OCI-LY1 (cell line): Measurements from ENCODE around the gene TTBK1.

Experiments used
- H2AFZ ChIP-seq: fragments of 200-600 bp; sonication (generic), shearing (Covaris generic); 2 replicates; pipeline ENCODE4 v1.6.0; 2014; ENCODE audit warnings: antibody characterized with exemption, mild to moderate bottlenecking, low read length
- H3F3A ChIP-seq: fragments of 200-600 bp; sonication (generic), shearing (Covaris generic); 2 replicates; pipeline ENCODE4 v1.6.0; 2014; ENCODE audit warnings: mild to moderate bottlenecking, antibody characterized with exemption, low read length, moderate library complexity; ENCODE audit not compliant: insufficient read depth
- H3K27ac ChIP-seq: fragments of 200-600 bp; sonication (generic); 2 replicates; pipeline ENCODE4 v1.5.1; 2014; ENCODE audit warnings: low read length, mixed run types, mild to moderate bottlenecking, low read depth; ENCODE audit not compliant: poor library complexity, severe bottlenecking
- H3K27me3 ChIP-seq: fragments of 200-600 bp; sonication (generic); 2 replicates; pipeline ENCODE4 v1.6.0; 2014; ENCODE audit warnings: antibody characterized with exemption, mild to moderate bottlenecking, low read length, moderate library complexity; ENCODE audit not compliant: insufficient read depth
- H3K36me3 ChIP-seq: fragments of 200-600 bp; sonication (generic); 2 replicates; pipeline ENCODE4 v1.6.1; 2014; ENCODE audit warnings: mild to moderate bottlenecking, antibody characterized with exemption, low read length, moderate library complexity, mixed read lengths; ENCODE audit not compliant: insufficient read depth
- H3K4me1 ChIP-seq: fragments of 200-600 bp; sonication (generic); 2 replicates; pipeline ENCODE4 v1.5.1; 2014; ENCODE audit warnings: mild to moderate bottlenecking, low read length, moderate library complexity; ENCODE audit not compliant: insufficient read depth, severe bottlenecking
- H3K4me2 ChIP-seq: fragments of 200-600 bp; sonication (generic), shearing (Covaris generic); 2 replicates; pipeline ENCODE4 v1.6.1; 2014; ENCODE audit warnings: low read length
- H3K4me3 ChIP-seq: fragments of 200-600 bp; sonication (generic); 2 replicates; pipeline ENCODE4 v1.5.1; 2014; ENCODE audit warnings: low read length, low read depth, mild to moderate bottlenecking, mixed read lengths; ENCODE audit not compliant: poor library complexity, severe bottlenecking
- H3K79me2 ChIP-seq: fragments of 200-600 bp; shearing (Covaris generic); 2 replicates; pipeline ENCODE4 v1.6.1; 2016; ENCODE audit warnings: mixed run types, low read length, mixed read lengths; ENCODE audit not compliant: insufficient read depth
- H3K9ac ChIP-seq: fragments of 200-600 bp; sonication (generic), shearing (Covaris generic); 2 replicates; pipeline ENCODE4 v1.6.1; 2014; ENCODE audit warnings: mild to moderate bottlenecking, low read length, mixed read lengths
- H3K9me2 ChIP-seq: fragments of 200-600 bp; sonication (generic), shearing (Covaris generic); 2 replicates; pipeline ENCODE4 v1.6.1; 2014; ENCODE audit warnings: low read depth, mild to moderate bottlenecking, low read length, mixed read lengths
- H3K9me3 ChIP-seq: fragments of 200-600 bp; shearing (Covaris generic); 2 replicates; pipeline ENCODE4 v1.6.1; 2014; ENCODE audit warnings: low read length, mixed read lengths
- H4K20me1 ChIP-seq: fragments of 200-600 bp; sonication (generic), shearing (Covaris generic); 2 replicates; pipeline ENCODE4 v1.6.0; 2016; ENCODE audit warnings: mild to moderate bottlenecking, low read length; ENCODE audit not compliant: insufficient read depth
- EZH2 ChIP-seq: fragments of 200-600 bp; sonication (generic), shearing (Covaris generic); IDR thresholded peaks from 2 replicates; pipeline ENCODE4 v1.8.0; 2017; ENCODE audit warnings: borderline replicate concordance, mixed run types, mild to moderate bottlenecking, antibody characterized with exemption, low read length, moderate library complexity, mixed read lengths
- TF ChIP-seq, protein P1 (sequence below): fragments of 200-600 bp; sonication (generic), shearing (Covaris generic); IDR thresholded peaks from 2 replicates; pipeline ENCODE4 v1.5.1; 2017; ENCODE audit warnings: mild to moderate bottlenecking, antibody characterized with exemption, low read length, moderate library complexity, mixed read lengths

Gene TTBK1

DNA sequence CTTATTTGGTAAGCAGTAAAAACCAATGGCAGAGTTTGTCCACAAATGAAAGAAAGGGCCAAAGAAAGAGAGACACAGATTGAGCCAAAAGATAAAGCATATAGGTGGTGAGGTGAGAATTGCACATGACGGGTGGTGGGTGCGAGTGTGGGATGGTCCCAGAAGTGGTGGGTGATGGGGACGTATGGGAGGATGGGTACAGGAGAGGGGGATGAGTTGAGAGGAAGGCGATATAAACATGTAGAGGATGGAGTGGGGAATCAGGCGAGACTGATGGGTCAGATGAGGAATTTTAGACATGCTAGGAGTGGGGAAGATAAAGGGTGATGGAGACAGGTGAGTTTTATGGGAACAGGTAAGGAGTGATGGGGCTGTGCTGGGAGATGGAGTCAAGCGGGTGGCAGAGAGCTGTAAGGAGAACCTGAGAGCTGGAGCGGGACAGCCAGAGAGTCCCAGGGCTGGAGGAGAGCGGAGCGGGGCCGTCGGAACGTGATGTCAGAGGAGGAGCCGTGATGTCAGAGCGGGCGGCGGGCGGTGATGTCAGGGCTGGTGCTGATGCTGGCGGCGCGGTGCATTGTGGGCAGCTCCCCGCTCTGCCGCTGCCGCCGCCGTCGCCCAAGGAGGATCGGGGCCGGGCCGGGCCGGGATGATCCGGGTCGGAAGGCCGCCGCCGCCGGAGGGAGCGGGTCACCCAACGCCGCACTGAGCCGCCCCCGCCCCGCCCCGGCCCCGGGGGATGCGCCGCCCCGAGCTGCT is at the start of gene TTBK1:
Gene TTBK1 (plus strand): TSS at position 574 of the 756 bp plus-strand sequence. CDS start 3,180 bp downstream, outside the sequence.
- H3K79me2 ChIP-seq, result no peaks in the 10 kb centered on the region
- H3K4me3 ChIP-seq, result peak within 1 kb of the TSS; percentile 34
- H4K20me1 ChIP-seq, result no peaks in the 10 kb centered on the region
- peaks cover 3% of the 10 kb centered on the region; the same call in 1 of the 2 replicates for H3K9me3 ChIP-seq
- H3K4me2 ChIP-seq, result peak within 1 kb of the TSS; percentile 36; the same call in 1 of the 2 replicates
- H3K27ac ChIP-seq, result no peak within 1 kb of the TSS
- peaks cover 5% of the 10 kb centered on the region; the same call in 1 of the 2 replicates for H3K27me3 ChIP-seq
- TF ChIP-seq, protein P1, sequence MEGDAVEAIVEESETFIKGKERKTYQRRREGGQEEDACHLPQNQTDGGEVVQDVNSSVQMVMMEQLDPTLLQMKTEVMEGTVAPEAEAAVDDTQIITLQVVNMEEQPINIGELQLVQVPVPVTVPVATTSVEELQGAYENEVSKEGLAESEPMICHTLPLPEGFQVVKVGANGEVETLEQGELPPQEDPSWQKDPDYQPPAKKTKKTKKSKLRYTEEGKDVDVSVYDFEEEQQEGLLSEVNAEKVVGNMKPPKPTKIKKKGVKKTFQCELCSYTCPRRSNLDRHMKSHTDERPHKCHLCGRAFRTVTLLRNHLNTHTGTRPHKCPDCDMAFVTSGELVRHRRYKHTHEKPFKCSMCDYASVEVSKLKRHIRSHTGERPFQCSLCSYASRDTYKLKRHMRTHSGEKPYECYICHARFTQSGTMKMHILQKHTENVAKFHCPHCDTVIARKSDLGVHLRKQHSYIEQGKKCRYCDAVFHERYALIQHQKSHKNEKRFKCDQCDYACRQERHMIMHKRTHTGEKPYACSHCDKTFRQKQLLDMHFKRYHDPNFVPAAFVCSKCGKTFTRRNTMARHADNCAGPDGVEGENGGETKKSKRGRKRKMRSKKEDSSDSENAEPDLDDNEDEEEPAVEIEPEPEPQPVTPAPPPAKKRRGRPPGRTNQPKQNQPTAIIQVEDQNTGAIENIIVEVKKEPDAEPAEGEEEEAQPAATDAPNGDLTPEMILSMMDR, result no peak
- TF ChIP-seq EZH2, result no peak
- no peaks in the 10 kb centered on the region; the same call in 1 of the 2 replicates for H3K36me3 ChIP-seq
- no peak within 1 kb of the TSS for H2AFZ ChIP-seq
- no peaks in the 10 kb centered on the region for H3K9me2 ChIP-seq
- no peak within 1 kb of the TSS for H3K9ac ChIP-seq
- no peaks in the 10 kb centered on the region for H3F3A ChIP-seq
- H3K4me1 ChIP-seq, result peaks cover 13% of the 10 kb centered on the region

DNA sequence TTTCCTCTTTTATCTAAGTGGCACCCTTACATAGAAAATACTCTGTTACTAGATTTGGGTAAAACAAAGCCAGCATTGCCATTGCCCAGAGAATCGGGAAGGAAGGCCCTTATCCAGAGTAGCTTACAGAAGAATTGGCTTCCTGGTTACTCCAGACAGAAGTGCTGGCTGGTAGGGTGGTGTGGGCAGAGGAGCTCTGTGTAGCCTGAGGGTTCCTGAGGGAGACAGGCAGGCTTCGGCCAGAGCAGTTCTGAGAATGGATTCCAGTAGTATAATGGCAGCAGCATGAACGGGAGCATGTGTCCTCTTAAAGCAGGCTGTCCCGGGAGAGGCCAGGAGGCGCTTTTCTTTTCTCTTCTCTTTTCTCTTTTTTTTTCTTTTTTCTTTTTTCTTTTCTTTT is 49.4 kb upstream of the TTBK1 start:
- Histone ChIP-seq H3K9ac (no peak overlapping the region), H3K79me2 (no peaks in the 10 kb centered on the region), H3K9me3 (no peaks in the 10 kb centered on the region), H3K27ac (no peak overlapping the region), H4K20me1 (no peaks in the 10 kb centered on the region), H3F3A (no peaks in the 10 kb centered on the region), H3K36me3 (peaks cover 29% of the 10 kb centered on the region; the same call in 1 of the 2 replicates), H3K4me2 (no peak overlapping the region), H3K27me3 (no peaks in the 10 kb centered on the region), H3K4me1 (no peaks in the 10 kb centered on the region), H3K9me2 (no peaks in the 10 kb centered on the region), H2AFZ (no peak overlapping the region), H3K4me3 (no peak overlapping the region)
- no peak for TF ChIP-seq EZH2
- TF ChIP-seq, protein P1, result no peak

DNA sequence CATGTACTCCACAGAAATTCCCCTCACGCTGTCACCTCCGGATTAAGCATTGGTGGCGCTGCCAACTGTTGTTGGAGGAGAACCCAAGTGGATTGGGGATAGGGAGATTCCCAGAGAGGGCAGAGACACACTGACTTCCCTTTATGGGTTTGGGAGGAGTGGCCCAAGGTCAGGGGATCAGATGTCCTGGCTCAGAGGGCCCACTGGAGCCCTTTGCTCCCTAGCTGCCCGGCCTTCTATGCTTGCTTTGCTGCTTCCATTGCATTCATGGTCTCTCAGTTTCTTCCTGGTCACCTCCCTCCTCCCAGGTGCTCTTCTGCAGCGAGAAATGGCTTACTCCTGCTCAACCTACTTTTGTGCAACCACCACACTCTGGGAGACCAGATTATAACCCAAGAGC is 46.9 kb upstream of the TTBK1 start:
- Histone ChIP-seq H3K36me3 (peaks cover 46% of the 10 kb centered on the region; the same call in 1 of the 2 replicates), H3K4me1 (no peaks in the 10 kb centered on the region), H3K27me3 (no peaks in the 10 kb centered on the region), H3K9me3 (no peaks in the 10 kb centered on the region), H3K9me2 (no peaks in the 10 kb centered on the region), H3K4me2 (no peak overlapping the region), H3K79me2 (no peaks in the 10 kb centered on the region), H3K27ac (no peak overlapping the region), H3F3A (no peaks in the 10 kb centered on the region), H4K20me1 (no peaks in the 10 kb centered on the region), H3K9ac (no peak overlapping the region), H2AFZ (no peak overlapping the region), H3K4me3 (no peak overlapping the region)
- no peak for TF ChIP-seq EZH2
- TF ChIP-seq, protein P1, result no peak
